Spleen (tissue), 11 donors: ENCODE measurements around the gene CHST13. TPM values are rescaled to one million over a fixed set of nuclear protein-coding genes. Genes with fewer than 3 reads are reported as not detected.
A peak's percentile ranks its signal among the peaks of the same experiment; 100 is the strongest.

Source experiments
- DNase-seq: peaks from one replicate; pipeline ENCODE4 v3.0.0-alpha.2; 2020
- H3K27ac ChIP-seq, 8 donors: fragments of 200-600 bp; sonication (generic) in 7 of 8; 1 replicate in 4 of 8; 2 replicates in 4 of 8; pipeline versions ENCODE4 v1.5.0 to v1.8.0; 2016 to 2021; ENCODE audit warnings: inconsistent platforms in 4 of 8, mild to moderate bottlenecking in 4 of 8, moderate library complexity in 1 of 8
- H3K27me3 ChIP-seq, 7 donors: fragments of 200-600 bp; sonication (generic) in 6 of 7; replicated peaks in 1 of 7; 1 replicate in 4 of 7; 2 replicates in 3 of 7; pipeline versions ENCODE4 v1.5.0 to v1.8.0; 2016 to 2021; ENCODE audit warnings: inconsistent platforms in 3 of 7, mild to moderate bottlenecking in 1 of 7
- H3K36me3 ChIP-seq, 6 donors: fragments of 200-600 bp; sonication (generic) in 5 of 6; 1 replicate in 4 of 6; 2 replicates in 2 of 6; pipeline versions ENCODE4 v1.5.0 to v1.8.0; 2016 to 2021; ENCODE audit warnings: inconsistent platforms in 2 of 6
- H3K4me1 ChIP-seq, 6 donors: fragments of 200-600 bp; sonication (generic) in 5 of 6; 1 replicate in 3 of 6; 2 replicates in 3 of 6; pipeline versions ENCODE4 v1.5.0 to v1.8.0; 2016 to 2021; ENCODE audit warnings: inconsistent platforms in 3 of 6
- H3K4me3 ChIP-seq, 8 donors: fragments of 200-600 bp; sonication (generic) in 7 of 8; 1 replicate in 4 of 8; 2 replicates in 4 of 8; pipeline versions ENCODE4 v1.5.0 to v1.8.0; 2016 to 2021; ENCODE audit warnings: inconsistent platforms in 4 of 8, mild to moderate bottlenecking in 4 of 8, moderate library complexity in 2 of 8
- H3K9me3 ChIP-seq, 8 donors: fragments of 200-600 bp; sonication (generic) in 7 of 8; 1 replicate in 4 of 8; 2 replicates in 4 of 8; pipeline versions ENCODE4 v1.5.0 to v1.8.0; 2016 to 2021; ENCODE audit warnings: inconsistent platforms in 4 of 8
- CTCF ChIP-seq, 11 experiments: fragments of 200-600 bp in 7 of 11; fragments of 450-650 bp in 4 of 11; sonication (generic) in 4 of 11; IDR thresholded peaks in 8 of 11; conservative IDR thresholded peaks in 3 of 11; 1 replicate in 7 of 11; 2 replicates in 4 of 11; pipeline versions ENCODE4 v1.4.0 to v1.8.0; 2016 to 2021; ENCODE audit warnings: antibody characterized with exemption in 11 of 11, inconsistent platforms in 4 of 11, mild to moderate bottlenecking in 1 of 11
- POLR2A ChIP-seq, 3 donors: fragments of 450-650 bp; IDR thresholded peaks; one replicate each; pipeline ENCODE4 v1.5.1; 2017; ENCODE audit warnings: antibody characterized with exemption in 3 of 3, mild to moderate bottlenecking in 1 of 3
- POLR2AphosphoS5 ChIP-seq, 3 donors: sonication (generic); formaldehyde crosslinking; IDR thresholded peaks; one replicate each; pipeline ENCODE4 v1.5.1; 2017; ENCODE audit warnings: antibody characterized with exemption in 3 of 3
- WGBS, 5 donors: extraction: QIAGEN DNeasy Blood & Tissue Kit in 3 of 5; methylation state at CpG; one replicate each; pipeline versions ENCODE4 v1.1.5 to v1.1.7; 2013 to 2018; 5-methylcytosine and 5-hydroxymethylcytosine counted together
- intact Hi-C: fragments of 100-400 bp; cut with DNase I; formaldehyde crosslinking; loops from one replicate; pipeline ENCODE4 v1.15.0; 2023; ENCODE audit warnings: low total_unique reads
- polyA plus RNA-seq, 3 donors: library from polyadenylated mRNA; stranded (reverse); fragments of 200-250 nt; gene quantifications; one replicate each; pipeline ENCODE4 v1.2.1, GENCODE V29; 2013
- total RNA-seq, 7 donors: library from RNA; depleted of rRNA in 3 of 7; stranded (reverse); fragments of >200 nt in 3 of 7; fragmentation: NEBNext Ultra II Directional in 4 of 7; extraction: Animal tissue kit (Norgen Biotek cat#: 25700) in 4 of 7; gene quantifications; one replicate each; pipeline versions ENCODE4 v1.1.0 to v1.2.1, GENCODE V29; 2016 to 2021
- donor health status: healthy with polysubstance abuse.
- donor health status: DM: no; HTN: no; CAD: no; lungs with moderate emphysema.
- donor health status: DM: no; HTN: no; CAD: no.
- donor health status: Bipolar disorder and iron deficiency.
- donor health status: healthy.
- donor health status: DM: no; HTN: no; CAD: no.
- donor health status: DM: yes; HTN: yes; CAD: no.

CHST13 gene
- total and polyA plus RNA-seq, 10 donors, result 0.26 to 11.2 (median 2.9) TPM

- WGBS, 5 donors, result 58 to 72% (median 65%) methylated on average over 9 of the region's 9 CpGs
- peaks cover 0 to 32% (median 11%) of the 10 kb centered on the region in 7 donors for H3K27me3 ChIP-seq
- no peak for TF ChIP-seq CTCF (IDR thresholded peaks at IDR 0.05 in 8 of 11, conservative IDR thresholded peaks at IDR 0.05 in 3 of 11)
- no peak for TF ChIP-seq POLR2A (IDR thresholded peaks at IDR 0.05)
- peak in 1 of 3 donors; percentile 39 for TF ChIP-seq POLR2AphosphoS5 (IDR thresholded peaks at IDR 0.05)
- no peak overlapping the region for H3K27ac ChIP-seq
- no peaks in the 10 kb centered on the region for H3K9me3 ChIP-seq
- peaks cover 0 to 36% (median 11%) of the 10 kb centered on the region in 6 donors for H3K4me1 ChIP-seq
- H3K36me3 ChIP-seq, result no peaks in the 10 kb centered on the region
- H3K4me3 ChIP-seq, result no peak overlapping the region
- peak; percentile 58 for DNase-seq
- intact Hi-C loops, result no loop called here
Observed at GRCh38 chr3:126537116-126537729, 13.3 kb downstream of the CHST13 start.

GRCh38 chr3:126537730-126538281, 13.9 kb downstream of the CHST13 start:
- Histone ChIP-seq H3K36me3 (no peaks in the 10 kb centered on the region), H3K27ac (no peak overlapping the region), H3K4me1 (peaks cover 0 to 36% (median 11%) of the 10 kb centered on the region in 6 donors), H3K4me3 (no peak overlapping the region), H3K27me3 (peaks cover 0 to 37% (median 14%) of the 10 kb centered on the region in 7 donors), H3K9me3 (no peaks in the 10 kb centered on the region)
- 60 to 84% (median 76%) methylated on average over 9 to 10 of the region's 10 CpGs for WGBS, 5 donors
- TF ChIP-seq POLR2A (IDR thresholded peaks at IDR 0.05) (no peak), CTCF (IDR thresholded peaks at IDR 0.05 in 8 of 11, conservative IDR thresholded peaks at IDR 0.05 in 3 of 11) (no peak), POLR2AphosphoS5 (IDR thresholded peaks at IDR 0.05) (no peak)
- intact Hi-C loops, result no loop called here
- DNase-seq, result peak; percentile 70

GRCh38 chr3:126538316-126538715, 14.4 kb downstream of the CHST13 start:
- Histone ChIP-seq H3K27ac (no peak overlapping the region), H3K9me3 (no peaks in the 10 kb centered on the region), H3K36me3 (no peaks in the 10 kb centered on the region), H3K4me1 (peaks cover 0 to 36% (median 11%) of the 10 kb centered on the region in 6 donors), H3K4me3 (no peak overlapping the region), H3K27me3 (peaks cover 0 to 40% (median 14%) of the 10 kb centered on the region in 7 donors)
- WGBS, 5 donors, result 62 to 82% (median 69%) methylated on average over 9 of the region's 9 CpGs
- no peak for TF ChIP-seq POLR2AphosphoS5 (IDR thresholded peaks at IDR 0.05)
- TF ChIP-seq POLR2A (IDR thresholded peaks at IDR 0.05), result no peak
- TF ChIP-seq CTCF (IDR thresholded peaks at IDR 0.05 in 8 of 11, conservative IDR thresholded peaks at IDR 0.05 in 3 of 11), result no peak
- intact Hi-C loops, result no loop called here
- DNase-seq, result peak; percentile 67

- peaks cover 0 to 40% (median 14%) of the 10 kb centered on the region in 7 donors for H3K27me3 ChIP-seq
- no peak for TF ChIP-seq POLR2A (IDR thresholded peaks at IDR 0.05)
- intact Hi-C loops, result no loop called here
- WGBS, 5 donors, result 46 to 65% (median 57%) methylated on average over 5 of the region's 5 CpGs
- no peaks in the 10 kb centered on the region for H3K36me3 ChIP-seq
- no peaks in the 10 kb centered on the region for H3K9me3 ChIP-seq
- peaks cover 0 to 36% (median 11%) of the 10 kb centered on the region in 6 donors for H3K4me1 ChIP-seq
- H3K27ac ChIP-seq, result no peak overlapping the region
- H3K4me3 ChIP-seq, result no peak overlapping the region
- no peak for DNase-seq
Observed at GRCh38 chr3:126538966-126539365, 15.0 kb downstream of the CHST13 start.
